Karpas-422 (cell line): Measurements from ENCODE around the gene DIPK1B. TPM values are rescaled to one million over a fixed set of nuclear protein-coding genes. Genes with fewer than 3 reads are reported as not detected.

Experiments
- DNase-seq: peaks from one replicate; pipeline ENCODE4 v3.0.0-alpha.2; 2015
- H2AFZ ChIP-seq: fragments of 200-600 bp; sonication (generic); 2 replicates; pipeline ENCODE4 v1.6.1; 2014; ENCODE audit warnings: antibody characterized with exemption, low read length, mixed read lengths
- H3K27ac ChIP-seq: fragments of 200-600 bp; sonication (generic); 2 replicates; pipeline ENCODE4 v1.5.1; 2014; ENCODE audit warnings: mild to moderate bottlenecking, low read length, moderate library complexity
- H3K27me3 ChIP-seq: fragments of 200-600 bp; sonication (generic); 2 replicates; pipeline ENCODE4 v1.6.1; 2014; ENCODE audit warnings: low read length, mixed read lengths
- H3K36me3 ChIP-seq: fragments of 200-600 bp; sonication (generic); 2 replicates; pipeline ENCODE4 v1.6.1; 2014; ENCODE audit warnings: low read length, mixed read lengths; ENCODE audit not compliant: insufficient read depth
- H3K4me1 ChIP-seq: fragments of 200-600 bp; sonication (generic); 2 replicates; pipeline ENCODE4 v1.6.1; 2014; ENCODE audit warnings: mild to moderate bottlenecking, low read length, mixed read lengths
- H3K4me2 ChIP-seq: fragments of 200-600 bp; sonication (generic); 2 replicates; pipeline ENCODE4 v1.6.1; 2014; ENCODE audit warnings: low read length, low read depth, mild to moderate bottlenecking; ENCODE audit not compliant: poor library complexity, severe bottlenecking
- H3K4me3 ChIP-seq: fragments of 200-600 bp; sonication (generic); 2 replicates; pipeline ENCODE4 v1.5.1; 2014; ENCODE audit warnings: mild to moderate bottlenecking, antibody characterized with exemption, low read length, mixed read lengths
- H3K79me2 ChIP-seq: fragments of 200-600 bp; sonication (generic); 2 replicates; pipeline ENCODE4 v1.6.1; 2014; ENCODE audit warnings: mild to moderate bottlenecking, low read length, mixed read lengths
- H3K9ac ChIP-seq: fragments of 200-600 bp; sonication (generic); 2 replicates; pipeline ENCODE4 v1.6.0; 2014; ENCODE audit warnings: low read length
- H3K9me2 ChIP-seq: fragments of 200-600 bp; sonication (generic), shearing (Covaris generic); replicated peaks from 2 replicates; pipeline ENCODE4 v1.6.0; 2014; ENCODE audit warnings: mild to moderate bottlenecking, low read length, moderate library complexity; ENCODE audit not compliant: insufficient read depth
- H3K9me3 ChIP-seq: fragments of 300-700, 200-600 bp; sonication (generic); 2 replicates; pipeline ENCODE4 v1.6.1; 2014; ENCODE audit warnings: low read length, mixed read lengths
- H4K20me1 ChIP-seq: fragments of 200-600 bp; sonication (generic); 2 replicates; pipeline ENCODE4 v1.6.1; 2014; ENCODE audit warnings: mild to moderate bottlenecking, antibody characterized with exemption, low read length, low read depth; ENCODE audit not compliant: insufficient read depth
- total RNA-seq: library from RNA; depleted of rRNA; stranded (reverse); fragments of >200 nt; shearing (Covaris generic); gene quantifications from 2 replicates; pipeline ENCODE4 v1.2.3, GENCODE V29; 2014; ENCODE audit warnings: low replicate concordance

Gene DIPK1B
- total RNA-seq, 1 experiment from 2014 or later = not detected

- no peaks in the 10 kb centered on the region for H3K36me3 ChIP-seq
- no peaks in the 10 kb centered on the region for H3K79me2 ChIP-seq
- H3K4me2 ChIP-seq = no peak overlapping the region
- no peak overlapping the region for H2AFZ ChIP-seq
- no peak overlapping the region for H3K9ac ChIP-seq
- H3K9me3 ChIP-seq = no peaks in the 10 kb centered on the region
- H3K27ac ChIP-seq = no peak overlapping the region
- H3K4me3 ChIP-seq = no peak overlapping the region
- no peak for DNase-seq
- H3K9me2 ChIP-seq = no peaks in the 10 kb centered on the region
- peaks cover 4% of the 10 kb centered on the region; the same call in 1 of the 2 replicates for H4K20me1 ChIP-seq
- peaks cover 4% of the 10 kb centered on the region; the same call in 1 of the 2 replicates for H3K4me1 ChIP-seq
- no peaks in the 10 kb centered on the region for H3K27me3 ChIP-seq
Measured at GRCh38 chr9:136672431-136673087, 39.8 kb upstream of the DIPK1B start.

- Histone ChIP-seq H3K4me3 (no peak overlapping the region), H3K36me3 (no peaks in the 10 kb centered on the region), H3K9me2 (no peaks in the 10 kb centered on the region), H3K9ac (no peak overlapping the region), H2AFZ (no peak overlapping the region), H3K27me3 (no peaks in the 10 kb centered on the region), H3K27ac (no peak overlapping the region), H3K79me2 (no peaks in the 10 kb centered on the region), H3K4me2 (no peak overlapping the region), H4K20me1 (peaks cover 4% of the 10 kb centered on the region; the same call in 1 of the 2 replicates), H3K4me1 (peaks cover 4% of the 10 kb centered on the region; the same call in 1 of the 2 replicates), H3K9me3 (no peaks in the 10 kb centered on the region)
- DNase-seq = no peak
Measured at GRCh38 chr9:136673088-136673974, 39.0 kb upstream of the DIPK1B start.

GRCh38 chr9:136673975-136674785, 38.2 kb upstream of the DIPK1B start:
- no peak overlapping the region for H3K4me2 ChIP-seq
- peaks cover 8% of the 10 kb centered on the region; the same call in 1 of the 2 replicates for H4K20me1 ChIP-seq
- no peaks in the 10 kb centered on the region for H3K9me3 ChIP-seq
- DNase-seq = no peak
- H3K9ac ChIP-seq = no peak overlapping the region
- no peak overlapping the region for H2AFZ ChIP-seq
- no peak overlapping the region for H3K4me3 ChIP-seq
- no peaks in the 10 kb centered on the region for H3K79me2 ChIP-seq
- no peak overlapping the region for H3K27ac ChIP-seq
- no peaks in the 10 kb centered on the region for H3K36me3 ChIP-seq
- no peaks in the 10 kb centered on the region for H3K27me3 ChIP-seq
- no peaks in the 10 kb centered on the region for H3K9me2 ChIP-seq
- H3K4me1 ChIP-seq = no peaks in the 10 kb centered on the region; the same call in 1 of the 2 replicates

GRCh38 chr9:136674786-136675349, 37.5 kb upstream of the DIPK1B start:
- DNase-seq = no peak
- Histone ChIP-seq H3K36me3 (no peaks in the 10 kb centered on the region), H3K27me3 (no peaks in the 10 kb centered on the region), H3K4me2 (no peak overlapping the region), H3K4me3 (no peak overlapping the region), H3K79me2 (no peaks in the 10 kb centered on the region), H3K27ac (no peak overlapping the region), H3K9me3 (no peaks in the 10 kb centered on the region), H3K9ac (no peak overlapping the region), H4K20me1 (peaks cover 8% of the 10 kb centered on the region; the same call in 1 of the 2 replicates), H2AFZ (no peak overlapping the region), H3K4me1 (no peaks in the 10 kb centered on the region), H3K9me2 (no peaks in the 10 kb centered on the region)

- no peak for DNase-seq
- Histone ChIP-seq H3K4me3 (no peak overlapping the region), H3K9me3 (no peaks in the 10 kb centered on the region), H3K27ac (no peak overlapping the region), H3K27me3 (no peaks in the 10 kb centered on the region), H3K4me2 (no peak overlapping the region), H4K20me1 (peaks cover 8% of the 10 kb centered on the region; the same call in 1 of the 2 replicates), H3K79me2 (no peaks in the 10 kb centered on the region), H3K36me3 (no peaks in the 10 kb centered on the region), H3K9me2 (no peaks in the 10 kb centered on the region), H2AFZ (no peak overlapping the region), H3K9ac (no peak overlapping the region), H3K4me1 (no peaks in the 10 kb centered on the region)
Measured at GRCh38 chr9:136675477-136676296, 36.7 kb upstream of the DIPK1B start.

GRCh38 chr9:136676297-136676794, 36.0 kb upstream of the DIPK1B start:
- Histone ChIP-seq H3K9me2 (no peaks in the 10 kb centered on the region), H3K27ac (no peak overlapping the region), H3K9me3 (no peaks in the 10 kb centered on the region), H3K9ac (no peak overlapping the region), H2AFZ (no peak overlapping the region), H3K4me1 (no peaks in the 10 kb centered on the region), H3K27me3 (no peaks in the 10 kb centered on the region), H4K20me1 (peaks cover 8% of the 10 kb centered on the region; the same call in 1 of the 2 replicates), H3K4me2 (no peak overlapping the region), H3K36me3 (no peaks in the 10 kb centered on the region), H3K79me2 (no peaks in the 10 kb centered on the region), H3K4me3 (no peak overlapping the region)
- no peak for DNase-seq

GRCh38 chr9:136676920-136677686, 35.3 kb upstream of the DIPK1B start:
- no peak overlapping the region for H3K9ac ChIP-seq
- DNase-seq = no peak

More at GRCh38 chr9:136676920-136677686, 35.3 kb upstream of the DIPK1B start:
- Histone ChIP-seq H2AFZ (no peak overlapping the region), H3K27me3 (no peaks in the 10 kb centered on the region), H3K36me3 (no peaks in the 10 kb centered on the region), H3K27ac (no peak overlapping the region), H3K4me2 (no peak overlapping the region), H4K20me1 (0 out of 2 replicates have a peak, but pooled peaks cover 8% of the 10 kb centered on the region), H3K4me1 (no peaks in the 10 kb centered on the region), H3K79me2 (no peaks in the 10 kb centered on the region), H3K9me3 (no peaks in the 10 kb centered on the region), H3K9me2 (no peaks in the 10 kb centered on the region), H3K4me3 (no peak overlapping the region)
